ENCODE data around the gene DOCK7.

GRCh38 chr1:62722796-62723195 lies 34.6 kb upstream of the DOCK7 start:
- TF ChIP-seq, protein P1, sequence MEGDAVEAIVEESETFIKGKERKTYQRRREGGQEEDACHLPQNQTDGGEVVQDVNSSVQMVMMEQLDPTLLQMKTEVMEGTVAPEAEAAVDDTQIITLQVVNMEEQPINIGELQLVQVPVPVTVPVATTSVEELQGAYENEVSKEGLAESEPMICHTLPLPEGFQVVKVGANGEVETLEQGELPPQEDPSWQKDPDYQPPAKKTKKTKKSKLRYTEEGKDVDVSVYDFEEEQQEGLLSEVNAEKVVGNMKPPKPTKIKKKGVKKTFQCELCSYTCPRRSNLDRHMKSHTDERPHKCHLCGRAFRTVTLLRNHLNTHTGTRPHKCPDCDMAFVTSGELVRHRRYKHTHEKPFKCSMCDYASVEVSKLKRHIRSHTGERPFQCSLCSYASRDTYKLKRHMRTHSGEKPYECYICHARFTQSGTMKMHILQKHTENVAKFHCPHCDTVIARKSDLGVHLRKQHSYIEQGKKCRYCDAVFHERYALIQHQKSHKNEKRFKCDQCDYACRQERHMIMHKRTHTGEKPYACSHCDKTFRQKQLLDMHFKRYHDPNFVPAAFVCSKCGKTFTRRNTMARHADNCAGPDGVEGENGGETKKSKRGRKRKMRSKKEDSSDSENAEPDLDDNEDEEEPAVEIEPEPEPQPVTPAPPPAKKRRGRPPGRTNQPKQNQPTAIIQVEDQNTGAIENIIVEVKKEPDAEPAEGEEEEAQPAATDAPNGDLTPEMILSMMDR (IDR thresholded peaks at IDR 0.05), result no peak
- TF ChIP-seq POLR2A (IDR thresholded peaks at IDR 0.05), result no peak

Measured in body of pancreas (tissue), 4 donors.